ENCODE measurements around the gene GAP43.

GAP43 gene

DNA sequence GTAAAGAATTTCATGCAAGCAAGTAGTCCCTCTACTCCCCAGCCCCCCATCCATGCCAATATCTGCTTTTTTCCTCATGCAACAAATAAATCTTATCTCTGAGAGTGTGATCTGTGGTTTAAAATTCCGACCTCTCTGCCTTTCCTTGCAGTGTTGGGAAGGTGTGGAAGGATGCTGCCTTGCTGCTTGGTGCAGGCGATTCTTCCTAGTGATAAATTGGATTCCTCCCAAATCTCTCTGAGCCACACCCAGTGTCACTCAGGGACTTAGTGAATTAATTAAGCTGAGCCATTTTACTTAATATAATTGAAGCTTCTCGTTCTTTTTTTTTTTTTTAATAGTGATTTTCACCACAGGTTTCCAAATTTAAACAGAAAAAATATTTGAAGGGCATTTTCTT, 3.4 kb downstream of the GAP43 start:
- TF ChIP-seq, protein P1, sequence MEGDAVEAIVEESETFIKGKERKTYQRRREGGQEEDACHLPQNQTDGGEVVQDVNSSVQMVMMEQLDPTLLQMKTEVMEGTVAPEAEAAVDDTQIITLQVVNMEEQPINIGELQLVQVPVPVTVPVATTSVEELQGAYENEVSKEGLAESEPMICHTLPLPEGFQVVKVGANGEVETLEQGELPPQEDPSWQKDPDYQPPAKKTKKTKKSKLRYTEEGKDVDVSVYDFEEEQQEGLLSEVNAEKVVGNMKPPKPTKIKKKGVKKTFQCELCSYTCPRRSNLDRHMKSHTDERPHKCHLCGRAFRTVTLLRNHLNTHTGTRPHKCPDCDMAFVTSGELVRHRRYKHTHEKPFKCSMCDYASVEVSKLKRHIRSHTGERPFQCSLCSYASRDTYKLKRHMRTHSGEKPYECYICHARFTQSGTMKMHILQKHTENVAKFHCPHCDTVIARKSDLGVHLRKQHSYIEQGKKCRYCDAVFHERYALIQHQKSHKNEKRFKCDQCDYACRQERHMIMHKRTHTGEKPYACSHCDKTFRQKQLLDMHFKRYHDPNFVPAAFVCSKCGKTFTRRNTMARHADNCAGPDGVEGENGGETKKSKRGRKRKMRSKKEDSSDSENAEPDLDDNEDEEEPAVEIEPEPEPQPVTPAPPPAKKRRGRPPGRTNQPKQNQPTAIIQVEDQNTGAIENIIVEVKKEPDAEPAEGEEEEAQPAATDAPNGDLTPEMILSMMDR (IDR thresholded peaks at IDR 0.05; ENCODE audit: borderline replicate concordance, insufficient read depth, low read depth, low read length) = no peak
- H3K4me3 ChIP-seq (ENCODE audit: low read depth, low read length) = no peak overlapping the region

DNA sequence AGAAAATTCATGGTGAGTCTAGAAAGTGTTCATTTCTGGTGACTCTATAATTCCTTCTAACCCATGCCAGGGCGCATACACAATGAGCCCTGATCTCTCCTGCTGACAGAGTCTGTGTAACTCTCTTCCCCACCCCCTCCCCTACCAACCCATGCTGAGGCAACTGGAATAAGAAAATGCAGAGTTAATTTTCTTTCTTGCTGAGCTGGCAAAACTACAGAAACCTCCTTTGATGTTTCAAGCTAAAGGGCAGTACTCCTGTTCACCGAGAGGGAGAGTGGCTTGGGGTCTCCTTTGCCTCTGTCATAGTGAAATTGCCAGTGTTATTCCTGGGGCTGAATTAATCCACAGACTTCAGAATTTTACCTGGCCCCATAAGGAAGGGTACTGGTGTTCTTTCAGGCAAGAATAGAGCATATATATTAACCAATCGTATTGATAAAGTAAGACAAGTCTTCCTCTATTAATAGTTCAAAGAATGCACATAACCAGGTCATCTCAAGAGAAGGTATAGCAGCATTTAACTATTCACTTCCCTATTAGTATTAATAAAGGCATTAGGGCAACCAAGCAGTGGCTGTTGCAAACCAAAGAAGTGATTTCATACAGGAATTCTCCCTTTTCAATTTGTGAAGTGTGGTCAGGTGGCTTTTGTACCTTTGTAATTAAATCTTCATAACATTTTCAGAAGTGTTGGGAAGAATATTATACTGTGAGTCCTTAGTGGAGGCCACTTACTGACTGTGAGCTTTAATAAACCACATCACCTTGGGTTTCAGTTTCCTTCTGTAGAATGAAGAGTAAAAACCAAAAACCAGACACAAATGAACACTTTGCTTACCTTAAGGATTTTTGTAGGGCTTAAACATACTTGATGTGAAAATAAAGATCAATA, 4.1 kb downstream of the GAP43 start:
- TF ChIP-seq, protein P1 (IDR thresholded peaks at IDR 0.05; ENCODE audit: borderline replicate concordance, insufficient read depth, low read depth, low read length) = no peak

DNA sequence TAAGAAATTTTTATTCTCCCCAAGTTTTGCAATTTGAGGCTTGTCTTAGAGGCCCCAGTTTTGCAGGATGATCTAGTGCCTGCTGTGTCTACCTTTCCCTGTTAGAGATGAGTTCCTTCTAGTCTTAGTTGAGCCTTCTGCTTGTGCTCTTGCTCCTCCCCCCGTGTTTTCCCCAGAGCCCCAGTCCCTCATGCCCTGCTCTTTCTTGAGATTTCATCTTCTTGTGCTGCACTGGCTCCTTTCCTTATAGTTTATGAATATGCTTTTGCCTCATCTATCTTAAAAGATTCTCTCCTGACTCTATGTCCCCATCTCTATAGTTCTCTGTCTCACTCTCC, 4.7 kb downstream of the GAP43 start:
- no peak overlapping the region for H3K4me3 ChIP-seq (ENCODE audit: low read depth, low read length)
- TF ChIP-seq, protein P1 (IDR thresholded peaks at IDR 0.05; ENCODE audit: borderline replicate concordance, insufficient read depth, low read depth, low read length) = no peak

More for the DNA sequence above, 4.1 kb downstream of the GAP43 start:
- H3K4me3 ChIP-seq (ENCODE audit: low read depth, low read length) = no peak overlapping the region

DNA sequence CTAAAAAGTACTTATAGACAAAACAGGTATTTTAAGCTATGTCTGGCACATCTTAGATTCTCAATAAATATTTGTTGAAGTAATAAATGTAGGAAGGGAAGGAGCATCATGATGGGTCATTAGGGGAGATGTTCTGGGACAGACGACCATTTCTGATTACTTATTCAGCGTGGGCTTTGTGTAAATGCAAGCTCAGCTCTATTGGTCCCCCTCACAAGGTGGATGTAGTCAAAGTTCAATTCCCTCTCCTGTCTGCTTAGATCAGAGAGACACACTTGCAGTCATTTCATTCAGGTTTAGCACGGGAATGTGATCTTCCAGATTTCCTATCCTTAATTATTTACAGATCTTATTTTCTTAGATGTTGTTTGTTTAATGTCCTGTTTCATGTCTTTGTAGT, 7.5 kb downstream of the GAP43 start:
- no peak overlapping the region for H3K4me3 ChIP-seq (ENCODE audit: low read depth, low read length)
- TF ChIP-seq, protein P1 (IDR thresholded peaks at IDR 0.05; ENCODE audit: borderline replicate concordance, insufficient read depth, low read depth, low read length) = no peak

DNA sequence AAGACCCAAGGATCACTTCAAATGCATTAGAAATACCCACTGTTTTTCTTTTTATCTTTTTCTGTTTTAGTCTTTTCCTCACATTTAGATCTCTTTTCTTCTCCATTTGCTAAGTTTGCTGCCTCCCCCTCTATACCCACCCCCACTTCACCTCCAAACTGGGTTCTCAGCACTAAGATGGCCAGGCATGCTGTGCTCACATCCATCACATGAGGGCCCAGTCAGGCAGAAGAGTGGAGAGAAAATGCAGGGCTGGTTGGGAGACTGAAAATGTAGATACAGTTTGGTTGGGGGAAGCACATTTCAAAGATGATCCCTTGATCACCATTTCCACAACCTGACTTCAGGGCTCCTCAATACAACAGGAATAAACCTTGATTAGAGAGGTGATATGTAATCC, 8.7 kb downstream of the GAP43 start:
- TF ChIP-seq, protein P1 (IDR thresholded peaks at IDR 0.05; ENCODE audit: borderline replicate concordance, insufficient read depth, low read depth, low read length) = no peak
- H3K4me3 ChIP-seq (ENCODE audit: low read depth, low read length) = no peak overlapping the region

DNA sequence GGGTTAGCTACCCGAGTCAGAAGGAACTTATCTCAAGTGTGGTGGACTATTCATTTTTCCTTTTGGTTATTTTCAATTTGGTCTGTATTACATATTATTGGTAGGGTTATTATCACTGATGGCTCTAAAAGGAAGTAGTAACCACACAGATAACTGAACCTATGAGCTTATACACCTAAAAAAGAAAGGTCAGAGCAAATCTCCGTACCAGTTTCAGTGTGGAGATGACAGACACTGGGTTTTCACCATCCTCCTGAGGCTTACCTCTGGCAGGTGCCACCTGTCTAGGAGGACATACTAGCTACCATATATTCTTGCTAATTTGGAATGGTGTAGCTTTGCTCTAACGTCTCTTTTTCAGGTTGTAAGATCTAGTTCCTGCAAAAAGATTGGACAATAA, 10.2 kb downstream of the GAP43 start:
- no peak overlapping the region for H3K4me3 ChIP-seq (ENCODE audit: low read depth, low read length)
- TF ChIP-seq, protein P1 (IDR thresholded peaks at IDR 0.05; ENCODE audit: borderline replicate concordance, insufficient read depth, low read depth, low read length) = no peak

DNA sequence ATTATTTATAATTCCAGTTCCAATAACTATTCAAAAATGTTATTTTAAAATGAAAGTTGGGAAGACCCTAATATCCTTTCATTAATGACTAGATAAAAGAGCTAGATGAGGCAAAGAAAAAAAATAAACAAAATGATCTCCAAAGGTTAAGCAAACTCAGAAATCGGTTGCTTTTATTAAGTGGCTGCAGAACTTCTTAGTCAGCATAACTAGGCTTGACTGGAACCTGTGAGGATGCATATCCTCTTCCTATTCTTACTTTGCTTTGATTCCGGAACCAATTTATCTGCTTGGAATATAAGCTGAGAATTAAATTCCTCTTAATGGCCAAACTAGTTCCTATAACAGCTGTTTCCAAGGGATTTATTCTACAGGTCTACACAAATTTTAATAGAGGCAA, 10.7 kb downstream of the GAP43 start:
- TF ChIP-seq, protein P1 (IDR thresholded peaks at IDR 0.05; ENCODE audit: borderline replicate concordance, insufficient read depth, low read depth, low read length) = no peak
- H3K4me3 ChIP-seq (ENCODE audit: low read depth, low read length) = no peak overlapping the region

Measured in GM12875 (cell line).